Measurements from ENCODE around the gene NCAPG. TPM values are rescaled to one million over a fixed set of nuclear protein-coding genes. Genes with fewer than 3 reads are reported as not detected.

NCAPG gene
- total and polyA plus RNA-seq, 9 of the 15 experiments (the other 6 are each of a cell fraction or from before 2014, with no cell fraction given): 25.6 to 102 (median 65.3) TPM

DNA sequence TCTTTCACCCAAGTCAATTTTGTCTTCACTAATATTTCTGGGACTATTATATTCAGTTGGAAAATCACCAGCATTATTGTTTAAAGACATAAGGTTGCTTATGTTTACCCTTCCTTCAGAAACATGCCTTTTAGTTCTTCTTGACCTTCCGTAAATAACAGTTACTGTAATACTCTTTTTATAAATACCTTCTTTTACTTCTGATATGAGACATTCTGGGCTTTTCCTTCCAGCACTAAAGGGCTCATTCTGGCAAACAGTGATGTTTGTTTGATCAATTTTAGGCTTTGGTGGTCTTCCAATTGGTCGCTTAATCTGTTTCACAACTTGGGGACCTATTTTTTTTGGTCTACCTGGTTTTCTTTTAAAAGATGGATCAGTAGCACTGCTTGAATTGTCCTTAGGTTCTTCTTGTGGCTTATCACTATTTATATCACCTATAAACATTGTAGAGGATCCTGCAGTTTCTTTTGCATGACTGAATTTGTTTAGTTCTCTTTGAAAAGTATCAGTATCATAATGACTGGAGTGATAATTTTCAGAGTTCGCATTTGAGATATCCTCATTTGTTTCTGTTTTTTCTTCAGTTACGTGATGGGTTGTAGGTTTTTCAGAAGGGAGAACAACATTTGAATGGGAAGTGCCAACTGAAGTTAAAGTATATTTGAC, 64.8 kb downstream of the NCAPG start:
- Histone ChIP-seq H3K27ac (ENCODE audit: extremely low read depth, low read depth, low read length) (no peak overlapping the region), H3K36me3 (ENCODE audit: control insufficient read depth, insufficient read depth, low read length) (no peaks in the 10 kb centered on the region), H2AFZ (ENCODE audit: low read depth, low read length) (no peak overlapping the region), H3K4me3 (no peak overlapping the region), H3K9me1 (ENCODE audit: control insufficient read depth, insufficient read depth, low read length) (no peaks in the 10 kb centered on the region), H3K4me2 (ENCODE audit: insufficient read depth, low read length) (no peak overlapping the region), H3K79me2 (ENCODE audit: control insufficient read depth, insufficient read depth, low read length) (no peaks in the 10 kb centered on the region), H3K27me3 (ENCODE audit: control insufficient read depth in 2 of 2, insufficient read depth in 2 of 2, low read length in 2 of 2) (no peaks in the 10 kb centered on the region), H3K4me1 (replicated peaks in 1 of 2; ENCODE audit: control insufficient read depth in 2 of 2, insufficient read depth in 2 of 2, low read length in 2 of 2) (no peaks in the 10 kb centered on the region), H4K20me1 (replicated peaks; ENCODE audit: control insufficient read depth, insufficient read depth, low read length) (no peaks in the 10 kb centered on the region), H3K9me3 (replicated peaks; ENCODE audit: control insufficient read depth, insufficient read depth, low read depth, low read length) (no peaks in the 10 kb centered on the region), H3K9ac (ENCODE audit: insufficient read depth in 1 of 2, low read depth in 2 of 2, low read length in 2 of 2) (no peak overlapping the region)
- FAIRE-seq (no peak), ATAC-seq (no peak), DNase-seq (ENCODE audit: extremely low read depth in 1 of 4, low spot score in 3 of 4) (no peak)
- 95% methylated on average over 4 of the region's 4 CpGs for WGBS (ENCODE audit: insufficient coverage, low coverage, missing lambda C conversion rate)
- TF ChIP-seq IRF2 (CRISPR knock-in tag; IDR thresholded peaks at IDR 0.05) (no peak), CTBP1 (IDR thresholded peaks at IDR 0.05; ENCODE audit: borderline replicate concordance) (no peak), ZKSCAN1 (IDR thresholded peaks at IDR 0.05; ENCODE audit: low read depth, low read length) (no peak), ZNF124 (CRISPR knock-in tag; IDR thresholded peaks at IDR 0.05) (no peak), HDAC2 (IDR thresholded peaks at IDR 0.05) (no peak), RNF2 (IDR thresholded peaks at IDR 0.05) (no peak), CHD4 (IDR thresholded peaks at IDR 0.05; ENCODE audit: insufficient read depth, insufficient replicate concordance, low read depth, low read length, poor library complexity, severe bottlenecking) (no peak)
- TF ChIP-seq, protein P1, sequence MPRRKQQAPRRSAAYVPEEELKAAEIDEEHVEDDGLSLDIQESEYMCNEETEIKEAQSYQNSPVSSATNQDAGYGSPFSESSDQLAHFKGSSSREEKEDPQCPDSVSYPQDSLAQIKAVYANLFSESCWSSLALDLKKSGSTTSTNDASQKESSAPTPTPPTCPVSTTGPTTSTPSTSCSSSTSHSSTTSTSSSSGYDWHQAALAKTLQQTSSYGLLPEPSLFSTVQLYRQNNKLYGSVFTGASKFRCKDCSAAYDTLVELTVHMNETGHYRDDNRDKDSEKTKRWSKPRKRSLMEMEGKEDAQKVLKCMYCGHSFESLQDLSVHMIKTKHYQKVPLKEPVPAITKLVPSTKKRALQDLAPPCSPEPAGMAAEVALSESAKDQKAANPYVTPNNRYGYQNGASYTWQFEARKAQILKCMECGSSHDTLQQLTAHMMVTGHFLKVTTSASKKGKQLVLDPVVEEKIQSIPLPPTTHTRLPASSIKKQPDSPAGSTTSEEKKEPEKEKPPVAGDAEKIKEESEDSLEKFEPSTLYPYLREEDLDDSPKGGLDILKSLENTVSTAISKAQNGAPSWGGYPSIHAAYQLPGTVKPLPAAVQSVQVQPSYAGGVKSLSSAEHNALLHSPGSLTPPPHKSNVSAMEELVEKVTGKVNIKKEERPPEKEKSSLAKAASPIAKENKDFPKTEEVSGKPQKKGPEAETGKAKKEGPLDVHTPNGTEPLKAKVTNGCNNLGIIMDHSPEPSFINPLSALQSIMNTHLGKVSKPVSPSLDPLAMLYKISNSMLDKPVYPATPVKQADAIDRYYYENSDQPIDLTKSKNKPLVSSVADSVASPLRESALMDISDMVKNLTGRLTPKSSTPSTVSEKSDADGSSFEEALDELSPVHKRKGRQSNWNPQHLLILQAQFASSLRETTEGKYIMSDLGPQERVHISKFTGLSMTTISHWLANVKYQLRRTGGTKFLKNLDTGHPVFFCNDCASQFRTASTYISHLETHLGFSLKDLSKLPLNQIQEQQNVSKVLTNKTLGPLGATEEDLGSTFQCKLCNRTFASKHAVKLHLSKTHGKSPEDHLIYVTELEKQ (CRISPR knock-in tag; IDR thresholded peaks at IDR 0.05): no peak
- TF ChIP-seq, protein P2, sequence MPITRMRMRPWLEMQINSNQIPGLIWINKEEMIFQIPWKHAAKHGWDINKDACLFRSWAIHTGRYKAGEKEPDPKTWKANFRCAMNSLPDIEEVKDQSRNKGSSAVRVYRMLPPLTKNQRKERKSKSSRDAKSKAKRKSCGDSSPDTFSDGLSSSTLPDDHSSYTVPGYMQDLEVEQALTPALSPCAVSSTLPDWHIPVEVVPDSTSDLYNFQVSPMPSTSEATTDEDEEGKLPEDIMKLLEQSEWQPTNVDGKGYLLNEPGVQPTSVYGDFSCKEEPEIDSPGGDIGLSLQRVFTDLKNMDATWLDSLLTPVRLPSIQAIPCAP (CRISPR knock-in tag; IDR thresholded peaks at IDR 0.05; ENCODE audit: borderline replicate concordance): no peak
- CTCF ChIA-PET (ENCODE audit: low intra/inter-chr PET ratio): no interaction called here
- in situ Hi-C loops (cut with MboI) (no loop called here), intact Hi-C loops (cut with micrococcal nuclease) (no loop called here)
- BruUV-seq (replicated peaks): no TSS peak
- POLR2A ChIA-PET: no interaction called here

Measured in K562 (cell line).